Ascending aorta (tissue), 2 donors: Measurements from ENCODE around the gene PDIA5. TPM values are rescaled to one million over a fixed set of nuclear protein-coding genes. Genes with fewer than 3 reads are reported as not detected.

Experiments
- DNase-seq, 2 donors: peaks; one replicate each; pipeline ENCODE4 v3.0.0-alpha.2; 2019; ENCODE audit warnings: low spot score in 2 of 2
- H3K27ac ChIP-seq, 2 donors: fragments of 200-600 bp; sonication (generic); one replicate each; pipeline ENCODE4 v1.5.1; 2016 to 2017; ENCODE audit warnings: mild to moderate bottlenecking in 1 of 2
- H3K27me3 ChIP-seq: fragments of 200-600 bp; sonication (generic); one replicate; pipeline ENCODE4 v1.5.1; 2017
- H3K36me3 ChIP-seq, 2 donors: fragments of 200-600 bp; sonication (generic); one replicate each; pipeline ENCODE4 v1.5.1; 2016
- H3K4me1 ChIP-seq, 2 donors: fragments of 200-600 bp; sonication (generic); one replicate each; pipeline ENCODE4 v1.5.1; 2016 to 2017; ENCODE audit warnings: mild to moderate bottlenecking in 1 of 2
- H3K4me3 ChIP-seq, 2 donors: fragments of 200-600 bp; sonication (generic); one replicate each; pipeline ENCODE4 v1.5.1; 2016 to 2017; ENCODE audit warnings: mild to moderate bottlenecking in 1 of 2
- H3K9me3 ChIP-seq, 2 donors: fragments of 200-600 bp; sonication (generic); one replicate each; pipeline ENCODE4 v1.5.1; 2016
- CTCF ChIP-seq, 3 experiments: fragments of 200-600 bp in 2 of 3; fragments of 450-650 bp in 1 of 3; sonication (generic) in 2 of 3; IDR thresholded peaks; one replicate each; pipeline ENCODE4 v1.5.1; 2016 to 2019; ENCODE audit warnings: antibody characterized with exemption in 3 of 3, mild to moderate bottlenecking in 1 of 3, moderate library complexity in 1 of 3
- intact Hi-C: fragments of 100-400 bp; cut with DNase I; formaldehyde crosslinking; loops from one replicate; pipeline ENCODE4 v1.15.1; 2023
- total RNA-seq: library from RNA; depleted of rRNA; stranded (reverse); fragments of >200 nt; gene quantifications from one replicate; pipeline ENCODE4 v1.1.0, GENCODE V29; 2016

The PDIA5 gene
- total RNA-seq, 1 donor from 2014 or later, result 21.3 TPM

- Histone ChIP-seq H3K4me3 (no peak overlapping the region), H3K36me3 (peaks cover 0 to 5% of the 10 kb centered on the region in 2 donors), H3K4me1 (peaks cover 31 to 51% of the 10 kb centered on the region in 2 donors), H3K27ac (peak overlapping the region in 1 of 2 donors; percentile 38), H3K27me3 (no peaks in the 10 kb centered on the region), H3K9me3 (no peaks in the 10 kb centered on the region)
- no peak for DNase-seq
- no peak for TF ChIP-seq CTCF (IDR thresholded peaks at IDR 0.05)
- intact Hi-C loops, result loop anchor here (5.0 kb wide), 1 partner anchor 51 kb away; no protein-coding TSS in a partner anchor
Observed at GRCh38 chr3:123088387-123088786, 21.6 kb downstream of the PDIA5 start.

- peak overlapping the region; percentile 54 to 70 for H3K27ac ChIP-seq
- peaks cover 19 to 42% of the 10 kb centered on the region in 2 donors for H3K4me1 ChIP-seq
- peaks cover 0 to 5% of the 10 kb centered on the region in 2 donors for H3K36me3 ChIP-seq
- DNase-seq, result peak in 1 of 2 donors; percentile 82
- no peak overlapping the region for H3K4me3 ChIP-seq
- intact Hi-C loops, result loop anchor here (2.0 to 5.0 kb wide), 2 partner anchors 23 to 52 kb away; partner anchors contain the start of gene PDIA5
- H3K27me3 ChIP-seq, result no peaks in the 10 kb centered on the region
- TF ChIP-seq CTCF (IDR thresholded peaks at IDR 0.05), result no peak
- H3K9me3 ChIP-seq, result no peaks in the 10 kb centered on the region
Observed at GRCh38 chr3:123089611-123090331, 22.9 kb downstream of the PDIA5 start.

- Histone ChIP-seq H3K9me3 (no peaks in the 10 kb centered on the region), H3K27ac (peak overlapping the region; percentile 54 to 70), H3K36me3 (peaks cover 0 to 5% of the 10 kb centered on the region in 2 donors), H3K4me1 (peaks cover 14 to 34% of the 10 kb centered on the region in 2 donors), H3K27me3 (no peaks in the 10 kb centered on the region), H3K4me3 (no peak overlapping the region)
- intact Hi-C loops, result loop anchor here (2.0 kb wide), 1 partner anchor 24 kb away; the partner anchor contains the start of gene PDIA5
- no peak for DNase-seq
- TF ChIP-seq CTCF (IDR thresholded peaks at IDR 0.05), result no peak
Observed at GRCh38 chr3:123090728-123091531, 24.1 kb downstream of the PDIA5 start.

GRCh38 chr3:123092243-123092642 is 25.4 kb downstream of the PDIA5 start:
- DNase-seq, result no peak
- intact Hi-C loops, result no loop called here
- Histone ChIP-seq H3K27me3 (no peaks in the 10 kb centered on the region), H3K4me1 (peaks cover 14 to 46% of the 10 kb centered on the region in 2 donors), H3K27ac (no peak overlapping the region), H3K4me3 (no peak overlapping the region), H3K9me3 (no peaks in the 10 kb centered on the region), H3K36me3 (peaks cover 0 to 5% of the 10 kb centered on the region in 2 donors)
- TF ChIP-seq CTCF (IDR thresholded peaks at IDR 0.05), result no peak

- no peak overlapping the region for H3K27ac ChIP-seq
- H3K36me3 ChIP-seq, result peaks cover 0 to 5% of the 10 kb centered on the region in 2 donors
- no peaks in the 10 kb centered on the region for H3K9me3 ChIP-seq
- DNase-seq, result no peak
- peaks cover 14 to 47% of the 10 kb centered on the region in 2 donors for H3K4me1 ChIP-seq
- intact Hi-C loops, result no loop called here
- no peaks in the 10 kb centered on the region for H3K27me3 ChIP-seq
- TF ChIP-seq CTCF (IDR thresholded peaks at IDR 0.05), result no peak
- H3K4me3 ChIP-seq, result no peak overlapping the region
Observed at GRCh38 chr3:123093696-123094095, 26.9 kb downstream of the PDIA5 start.
